Stimulated activated CD8-positive, alpha-beta memory T cell treated with anti-CD3 and anti-CD28 coated beads, Interleukin-15, amount 100 ng/mL, for 48 hours (primary cell): Measurements from ENCODE around the gene CD8B2.
"Not testable (repeated sequence)": the region's sequence is repeated elsewhere in the genome, so short reads cannot be mapped to it uniquely, and the experiment has no call there.

ENCODE experiments used
- DNase-seq, 2 donors: peaks; one replicate each; pipeline ENCODE4 v3.0.0-alpha.2; 2020; ENCODE audit warnings: low read depth in 2 of 2

The CD8B2 gene

GRCh38 chr2:106551417-106552130, 64.4 kb downstream of the CD8B2 start:
- no peak for DNase-seq

DNA sequence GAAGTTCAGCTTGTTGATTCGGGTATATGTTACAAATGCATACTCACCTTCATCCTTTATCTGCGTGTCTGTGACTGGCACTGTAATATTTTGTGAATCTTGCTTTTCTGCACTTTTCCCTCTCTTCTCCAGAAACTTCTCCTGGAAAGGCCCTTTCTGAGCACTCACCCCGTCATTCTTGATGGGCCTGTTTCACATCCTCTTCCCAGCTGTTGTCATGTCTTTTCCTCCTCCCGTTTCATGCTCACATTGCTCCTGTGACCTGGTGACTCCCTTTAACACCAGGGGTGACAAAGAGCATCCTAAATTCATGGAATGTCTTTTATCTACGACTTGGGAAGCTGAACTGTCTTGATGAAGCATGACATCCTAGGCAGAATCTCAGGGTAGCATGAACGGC, 65.8 kb downstream of the CD8B2 start:
- no peak for DNase-seq

GRCh38 chr2:106553321-106553720, 66.2 kb downstream of the CD8B2 start:
- no peak for DNase-seq

- no peak for DNase-seq
Measured at GRCh38 chr2:106554411-106554810, 67.2 kb downstream of the CD8B2 start.

DNA sequence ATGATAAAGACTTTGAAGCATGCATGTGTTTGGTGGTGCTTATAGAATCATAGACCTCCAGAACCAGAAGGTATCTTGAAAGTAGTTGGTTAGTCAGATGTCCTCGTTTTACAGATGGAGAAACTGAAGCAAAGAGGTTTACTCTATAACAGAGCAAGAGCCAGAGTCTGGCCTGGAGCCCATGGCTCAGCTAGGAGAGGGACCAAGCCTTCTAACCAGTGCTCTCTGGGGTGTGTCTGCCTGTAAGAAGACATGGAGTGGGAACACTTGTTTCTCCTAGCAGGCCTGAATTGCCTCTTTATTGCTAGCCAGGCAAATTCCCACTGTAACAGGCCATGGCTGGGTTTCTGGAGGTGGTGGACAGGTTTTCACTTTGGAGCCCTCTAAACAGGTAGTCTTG, 67.9 kb downstream of the CD8B2 start:
- DNase-seq, result no peak

DNA sequence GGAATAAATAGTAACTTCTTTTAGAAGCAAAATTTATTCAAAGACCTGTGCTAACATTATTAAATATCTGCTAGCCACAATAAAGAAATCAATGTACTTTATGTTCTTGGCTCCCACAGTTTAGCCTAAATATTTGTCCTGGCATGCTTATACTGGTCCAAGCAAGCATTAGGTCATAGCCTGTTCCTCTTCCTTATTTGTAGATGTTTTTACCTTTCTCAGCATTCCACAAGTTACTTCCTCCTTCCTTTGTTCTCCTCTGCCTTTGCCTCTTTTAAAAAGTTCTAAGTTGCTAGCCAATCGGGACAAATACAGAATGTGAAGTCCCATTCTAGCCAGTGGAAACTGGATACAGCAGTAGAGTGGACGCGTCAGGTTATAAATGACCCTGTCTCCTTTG, 72.6 kb downstream of the CD8B2 start:
- DNase-seq, result not testable (repeated sequence)

GRCh38 chr2:106560773-106561172, 73.6 kb downstream of the CD8B2 start:
- DNase-seq, result no peak

- DNase-seq, result no peak
Measured at GRCh38 chr2:106561356-106561755, 74.2 kb downstream of the CD8B2 start.

DNA sequence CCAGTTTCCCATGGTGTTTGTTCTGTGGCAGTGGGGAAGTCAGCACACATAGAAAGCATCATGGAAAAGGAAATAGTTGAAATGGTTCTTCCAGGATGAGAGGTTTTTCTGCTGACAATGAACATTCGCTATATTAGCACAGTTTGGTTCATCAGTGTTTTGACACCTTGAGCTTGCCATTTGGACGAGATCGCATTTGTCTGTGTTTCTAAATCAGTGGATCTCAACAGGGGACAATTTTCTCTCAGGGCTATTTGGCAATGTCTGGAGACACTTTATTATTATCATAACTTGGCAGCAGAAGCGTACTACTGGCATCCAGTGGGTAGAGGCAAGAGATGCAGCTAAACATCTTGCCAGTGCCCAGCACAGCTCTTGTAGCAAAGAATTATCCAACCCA, 74.6 kb downstream of the CD8B2 start:
- no peak for DNase-seq

DNA sequence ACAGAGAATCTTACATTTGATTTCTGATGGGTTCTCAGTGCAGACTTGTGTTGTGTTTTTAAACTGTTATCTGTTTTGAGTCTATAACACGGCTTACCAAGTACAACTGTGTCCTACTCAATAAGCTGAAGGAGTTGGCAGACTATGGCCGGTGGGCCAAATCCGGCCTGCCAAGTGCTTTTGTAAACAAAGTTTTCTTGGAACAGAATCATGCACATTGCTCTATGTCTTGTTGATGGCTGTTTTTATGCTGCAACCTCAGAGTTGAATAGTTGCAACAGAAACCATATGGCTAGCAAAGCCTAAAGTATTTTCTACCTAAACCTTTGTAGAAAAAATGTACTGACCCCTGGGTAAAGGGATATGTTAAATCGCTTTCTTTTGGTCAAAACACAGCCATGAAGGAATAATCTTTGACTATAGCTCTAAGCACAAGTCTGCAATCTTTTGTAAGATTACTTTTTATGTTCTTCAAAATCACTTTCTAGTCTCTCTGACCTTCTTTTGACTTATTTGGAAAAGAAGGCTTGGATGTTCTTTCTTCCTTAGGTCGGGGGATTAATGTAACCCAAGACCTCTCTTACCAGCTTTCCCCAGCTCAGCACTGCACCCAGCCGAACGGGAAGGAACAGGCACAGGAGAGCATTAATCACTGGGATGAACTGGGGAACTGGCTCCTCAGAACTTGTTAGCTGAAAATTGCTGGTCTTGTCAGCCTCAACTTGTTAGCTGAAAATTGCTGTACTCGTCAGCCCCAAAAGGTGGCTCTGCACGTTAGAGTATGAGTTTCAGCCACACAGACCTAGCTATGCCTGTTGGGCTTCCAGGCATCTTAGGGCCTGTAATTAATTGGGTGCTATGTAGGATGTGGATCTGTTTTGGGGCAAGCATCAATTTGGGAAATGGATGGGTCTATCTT, 75.4 kb downstream of the CD8B2 start:
- DNase-seq, result no peak

DNA sequence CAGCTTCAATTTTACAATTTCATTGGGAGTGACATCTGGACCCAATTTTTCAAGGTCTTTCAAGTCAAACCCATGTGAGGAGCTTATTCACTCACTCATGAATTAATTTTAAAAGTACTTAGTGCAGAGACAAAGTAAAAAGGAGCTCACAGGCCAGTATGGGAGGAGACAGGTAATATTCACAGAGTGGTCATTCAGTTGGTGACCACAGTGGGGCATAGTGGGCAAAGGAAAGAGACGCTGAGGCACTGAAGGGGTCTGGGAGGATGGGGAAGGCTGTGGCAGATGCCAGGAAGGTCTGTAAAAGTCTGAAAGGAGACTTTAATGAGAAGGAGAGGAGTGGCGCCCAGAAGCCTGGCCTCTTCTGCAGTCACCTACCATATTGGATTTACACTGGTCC, 76.0 kb downstream of the CD8B2 start:
- no peak for DNase-seq

DNA sequence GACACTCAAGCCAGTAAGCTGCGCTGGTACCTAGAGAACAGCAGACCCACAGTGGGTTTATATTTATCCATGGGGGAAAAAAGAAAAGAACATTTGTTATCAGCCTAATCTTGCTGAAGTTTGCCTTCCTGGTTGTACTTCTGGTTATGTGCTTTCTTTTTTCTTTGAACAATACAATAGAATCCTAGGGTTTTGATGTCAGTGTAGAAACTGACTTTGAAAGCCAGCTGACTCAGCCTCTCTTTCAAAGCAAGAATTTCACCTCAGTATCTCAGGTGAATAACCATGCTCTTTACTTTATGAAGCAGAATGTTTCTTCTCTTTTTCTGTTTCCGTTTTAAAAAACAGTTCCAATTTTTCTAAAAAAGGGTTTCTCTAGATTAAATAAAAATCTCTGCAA, 78.4 kb downstream of the CD8B2 start:
- DNase-seq, result no peak

DNA sequence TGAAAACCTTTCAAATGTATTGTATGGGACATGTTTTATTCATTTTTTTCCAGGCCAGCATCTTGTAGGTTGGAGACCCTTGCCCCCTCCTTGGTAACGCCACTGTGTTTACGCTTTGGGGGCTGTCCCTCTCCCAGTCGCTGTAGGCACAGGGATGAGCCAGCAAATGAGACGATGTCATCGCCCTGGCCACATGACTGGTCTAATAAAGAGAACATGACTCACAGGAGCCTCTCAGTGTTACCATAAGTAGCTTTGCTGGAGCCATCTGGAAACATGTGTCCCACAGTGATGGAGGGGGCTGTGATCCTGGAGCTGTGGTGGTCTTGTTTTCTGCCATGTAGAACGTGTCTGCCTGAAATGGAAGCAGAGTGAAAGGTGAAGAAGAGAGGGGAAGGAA, 78.9 kb downstream of the CD8B2 start:
- DNase-seq, result peak; percentile 17 to 46

GRCh38 chr2:106566484-106566883, 79.3 kb downstream of the CD8B2 start:
- not testable (repeated sequence) for DNase-seq

DNA sequence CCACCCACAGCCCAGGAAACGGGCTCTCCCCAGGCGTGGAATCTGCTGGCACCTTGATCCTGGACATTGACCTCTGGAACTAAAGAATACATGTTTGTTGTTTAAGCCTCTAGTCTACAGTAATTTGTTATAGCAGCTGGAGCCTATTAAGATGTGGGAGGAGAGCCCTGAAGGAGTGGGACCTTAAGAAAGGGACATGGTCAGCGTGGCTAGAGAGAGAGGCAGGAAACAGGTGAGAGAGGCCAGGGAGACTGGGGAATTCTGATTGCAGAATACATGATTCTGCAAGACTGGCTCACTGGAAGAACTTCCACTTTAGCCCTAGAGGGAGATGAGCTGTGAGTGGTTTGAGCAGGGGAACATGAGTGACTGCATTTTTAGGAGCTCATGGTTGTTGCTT, 83.2 kb downstream of the CD8B2 start:
- DNase-seq, result no peak
